ENCODE results near the gene MRTFA. TPM values are rescaled to one million over a fixed set of nuclear protein-coding genes. Genes with fewer than 3 reads are reported as not detected.
"Not testable (repeated sequence)": the region's sequence is repeated elsewhere in the genome, so short reads cannot be mapped to it uniquely, and the experiment has no call there.

The MRTFA gene
- polyA plus RNA-seq, 3 donors, result 15.3 to 19.7 (median 15.8) TPM

DNA sequence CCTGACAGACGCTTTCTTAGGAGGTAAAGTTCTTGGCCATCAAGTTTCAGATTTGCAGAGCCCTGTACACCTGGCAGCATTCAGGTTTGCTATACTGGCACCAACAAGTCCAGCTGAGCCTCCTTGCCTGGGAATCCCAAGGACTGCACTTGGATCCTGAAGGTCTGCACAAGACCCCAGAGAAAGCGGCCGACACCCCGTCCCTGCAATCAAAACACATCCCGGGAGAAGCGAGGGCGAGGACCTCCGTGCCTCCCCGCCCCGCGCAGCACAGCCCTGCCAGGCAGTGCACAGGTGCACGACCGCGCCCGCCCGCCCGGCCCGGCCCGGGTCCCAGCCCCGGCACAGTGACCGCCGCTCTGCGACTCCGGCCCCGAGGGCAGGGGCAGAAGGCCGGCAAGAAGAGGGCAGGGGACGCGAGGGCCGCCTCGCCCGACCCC lies 559 bp downstream of the MRTFA start:
- 0 to 2% (median 1%) methylated on average over 12 to 31 of the region's 31 CpGs for WGBS, 3 donors
- peak overlapping the region; percentile 28 for H3K27ac ChIP-seq (ENCODE audit: low read depth, low read length)

DNA sequence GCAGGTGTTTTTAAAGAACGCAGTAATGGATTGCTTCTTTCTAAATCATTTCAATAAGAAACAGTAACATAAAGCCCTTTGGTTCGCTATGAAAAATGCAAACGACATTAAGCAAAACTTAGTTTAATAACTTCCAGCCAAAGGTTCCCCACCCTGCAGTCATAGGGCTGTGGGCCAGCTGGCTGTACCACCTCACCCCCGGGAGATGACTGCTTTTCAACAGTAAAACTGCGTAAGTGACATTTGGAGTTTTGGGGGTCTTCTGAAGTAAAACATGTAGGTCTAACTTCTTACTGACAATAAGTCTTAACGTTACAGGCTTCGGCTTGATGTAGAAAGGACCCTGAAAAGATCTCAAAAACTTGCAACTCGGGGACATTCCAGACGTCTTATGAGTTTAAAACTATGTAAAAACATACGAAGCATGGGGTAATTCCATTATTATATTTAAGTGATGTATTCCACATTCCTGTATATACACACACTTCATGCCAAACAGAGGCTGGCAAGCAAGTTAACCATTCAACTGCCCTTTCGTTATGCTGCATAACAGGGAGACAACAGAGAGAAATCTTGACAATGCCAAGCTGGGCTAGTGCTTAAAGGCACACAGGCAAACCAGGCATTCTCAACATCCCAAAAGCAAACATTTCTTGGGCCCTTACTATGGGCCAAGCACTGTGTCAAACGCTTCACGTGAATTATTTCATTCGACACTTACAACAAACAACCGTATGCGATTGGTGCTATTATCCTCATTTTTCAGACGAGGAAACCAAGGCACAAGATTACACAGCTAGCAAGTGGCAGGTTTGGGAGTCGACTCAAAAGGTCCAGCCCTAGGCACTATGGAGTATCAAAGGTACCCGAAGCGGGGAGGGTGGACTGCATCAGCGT lies 1.2 kb downstream of the MRTFA start:
- peak overlapping the region; percentile 72 for H3K27ac ChIP-seq (ENCODE audit: low read depth, low read length)
- 21 to 39% (median 38%) methylated on average over 21 of the region's 21 CpGs for WGBS, 3 donors

DNA sequence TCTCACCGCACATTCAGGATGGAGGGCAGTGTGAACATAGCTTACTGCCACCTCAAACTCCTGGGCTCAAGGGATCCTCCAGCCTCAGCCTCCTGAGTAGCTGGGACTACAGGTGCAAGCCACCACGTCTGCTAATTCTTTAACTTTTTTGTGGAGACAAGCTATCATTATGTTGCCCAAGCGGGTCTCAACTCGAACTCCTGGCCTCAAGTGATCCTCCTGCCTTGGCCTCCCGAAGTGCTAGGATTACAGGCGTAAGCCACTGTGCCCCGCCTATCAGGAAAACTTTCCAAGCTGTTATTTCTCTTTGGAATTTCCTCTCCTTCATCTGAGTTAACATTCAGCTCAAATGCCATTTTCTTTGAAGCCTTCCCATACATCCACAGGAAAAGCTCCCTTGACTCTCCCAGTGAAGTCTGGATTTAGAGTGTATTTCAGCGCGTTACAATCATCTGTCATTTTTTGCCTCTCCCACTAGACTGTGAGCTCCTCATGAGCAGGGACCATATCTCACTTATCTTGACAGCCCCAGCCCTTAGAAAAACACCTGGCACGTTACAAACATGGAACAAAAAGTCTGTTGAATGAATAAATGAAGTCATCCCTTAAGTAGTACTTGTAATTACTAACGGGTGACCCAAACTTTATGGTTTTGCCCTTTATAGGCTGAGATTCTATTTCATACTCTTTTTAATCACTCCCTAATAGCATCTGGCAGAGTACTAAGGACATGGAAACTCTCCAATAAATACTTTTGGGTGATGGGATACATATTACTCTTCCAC lies 2.2 kb downstream of the MRTFA start:
- 69 to 79% (median 72%) methylated on average over 11 of the region's 11 CpGs for WGBS, 3 donors
- no peak overlapping the region for H3K27ac ChIP-seq (ENCODE audit: low read depth, low read length)

DNA sequence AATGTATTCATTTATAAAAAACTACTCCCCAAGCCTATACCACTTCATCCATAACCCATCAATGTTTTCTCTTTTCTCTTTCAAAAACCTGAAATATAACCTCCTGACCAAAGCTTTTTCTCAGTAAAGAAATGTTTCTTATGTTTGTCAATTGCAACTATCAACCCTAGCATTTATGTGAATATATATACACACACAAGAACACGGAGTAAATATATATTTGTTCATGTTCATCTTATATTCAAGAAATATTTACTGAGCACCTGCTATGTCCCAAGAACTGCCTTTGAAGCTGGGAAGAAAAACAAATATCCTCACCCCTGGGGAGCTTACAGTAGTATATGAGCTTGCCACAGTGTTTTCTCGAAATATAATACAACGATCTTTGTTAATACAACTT lies 3.5 kb downstream of the MRTFA start:
- no peak overlapping the region for H3K27ac ChIP-seq (ENCODE audit: low read depth, low read length)
- 94 to 98% (median 95%) methylated on average over 3 of the region's 3 CpGs for WGBS, 3 donors

DNA sequence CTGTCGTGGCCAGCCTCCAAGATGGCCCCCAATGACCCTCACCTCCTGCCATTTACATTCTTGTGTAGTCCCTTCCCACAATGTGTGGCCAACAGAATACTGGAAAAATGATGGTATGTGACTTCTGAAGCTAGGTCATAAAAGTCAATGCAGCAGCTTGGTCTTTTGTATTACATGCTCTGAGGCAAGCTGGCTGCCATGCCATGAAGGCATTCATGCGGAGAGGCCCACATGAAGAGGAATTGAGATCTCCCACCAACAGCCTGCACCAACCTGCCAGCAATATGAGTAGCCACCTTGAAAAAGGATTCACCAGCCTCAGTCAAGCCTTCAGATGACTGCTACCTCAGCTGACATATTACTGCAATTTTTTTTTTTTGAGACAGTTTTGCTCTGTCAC lies 4.6 kb downstream of the MRTFA start:
- H3K27ac ChIP-seq (ENCODE audit: low read depth, low read length), result no peak overlapping the region
- 96 to 97% (median 96%) methylated on average over 2 of the region's 2 CpGs for WGBS, 3 donors

DNA sequence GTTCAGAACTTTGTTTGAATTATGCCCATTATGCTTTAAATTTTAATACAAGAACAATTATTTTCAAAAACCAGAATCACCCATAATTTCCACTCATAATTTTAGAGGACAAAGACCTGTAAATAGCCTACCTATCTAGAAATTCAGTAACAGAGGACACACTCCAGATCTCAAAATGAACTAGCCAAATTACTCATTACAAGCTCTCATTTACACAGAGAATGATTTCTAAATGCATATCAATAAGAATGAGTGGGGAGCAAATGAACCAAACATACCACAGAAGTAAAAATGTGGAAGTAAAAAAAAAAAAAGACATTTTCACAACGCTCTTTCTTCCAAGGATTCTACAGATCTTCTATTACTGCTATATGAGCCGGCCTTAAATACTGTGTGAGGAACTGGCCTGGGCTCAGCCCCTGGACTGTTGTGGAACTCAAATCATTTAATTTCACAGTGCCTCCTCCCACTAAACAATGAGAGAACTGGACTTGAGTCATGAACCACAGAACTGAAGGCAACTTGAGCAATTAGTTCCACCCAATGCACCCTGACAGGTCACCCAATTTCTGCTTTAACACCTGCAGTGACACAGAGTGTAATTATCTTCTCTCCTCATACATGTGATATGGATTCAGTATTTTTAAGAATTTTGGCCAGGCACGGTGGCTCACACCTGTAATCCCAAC lies 8.0 kb downstream of the MRTFA start:
- H3K27ac ChIP-seq (ENCODE audit: low read depth, low read length), result no peak overlapping the region
- 64 to 89% (median 80%) methylated on average over 3 of the region's 3 CpGs for WGBS, 3 donors

DNA sequence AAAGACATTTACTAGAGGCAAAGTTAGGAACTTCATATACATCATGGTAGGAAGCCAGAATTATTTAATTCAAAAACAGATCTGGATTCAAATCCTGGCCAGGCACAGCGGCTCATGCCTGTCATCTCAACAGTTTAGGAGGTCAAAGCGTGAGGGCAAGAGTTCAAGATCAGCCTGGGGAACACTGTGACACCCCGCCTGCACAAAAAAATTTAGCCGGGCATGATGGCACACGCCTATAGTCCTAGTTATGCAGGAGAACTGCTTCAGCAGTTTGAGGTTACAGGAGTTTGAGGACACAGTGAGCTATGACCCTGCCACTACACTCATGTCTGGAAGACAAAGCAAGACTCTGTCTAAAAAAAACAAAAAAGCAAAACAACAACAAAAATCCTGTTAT lies 8.9 kb downstream of the MRTFA start:
- WGBS, 3 donors, result 91 to 95% (median 92%) methylated on average over 5 of the region's 5 CpGs
- no peak overlapping the region for H3K27ac ChIP-seq (ENCODE audit: low read depth, low read length)

DNA sequence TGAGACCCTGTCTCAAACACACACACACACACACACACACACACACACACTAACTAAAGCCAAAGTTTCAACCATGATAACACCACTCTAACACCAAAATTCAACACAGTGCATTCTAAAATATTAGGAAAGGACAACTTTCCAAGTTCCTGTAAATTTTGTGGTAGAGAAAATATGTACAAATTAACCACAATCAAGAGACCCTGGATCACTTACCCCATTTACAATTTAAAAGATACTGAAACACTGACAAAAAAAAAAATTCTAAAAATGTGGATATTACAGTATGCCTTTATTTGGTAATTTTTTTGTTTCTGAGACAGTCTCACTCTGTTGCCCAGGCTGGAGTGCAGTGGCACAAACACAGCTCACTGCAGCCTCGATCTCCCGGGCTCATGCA lies 9.7 kb downstream of the MRTFA start:
- no peak overlapping the region for H3K27ac ChIP-seq (ENCODE audit: low read depth, low read length)
- 90 to 96% (median 95%) methylated on average over 2 of the region's 2 CpGs for WGBS, 3 donors

DNA sequence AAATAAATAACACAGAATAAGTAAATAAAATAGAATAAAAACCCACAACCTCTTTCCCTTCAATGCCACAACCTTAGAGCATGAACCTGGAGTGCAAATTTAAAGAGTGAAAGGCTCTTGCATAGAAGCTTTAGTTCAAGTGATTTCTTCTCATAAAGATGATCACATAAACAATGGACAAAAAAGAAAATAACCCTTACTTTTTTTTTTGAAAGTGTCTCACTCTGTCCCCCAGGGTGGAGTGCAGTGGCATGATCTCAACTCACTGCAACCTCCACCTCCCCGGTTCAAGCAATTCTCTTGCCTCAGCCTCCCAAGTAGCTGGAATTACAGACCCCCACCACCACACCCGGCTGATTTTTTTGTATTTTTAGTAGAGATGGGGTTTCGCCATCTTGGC lies 10.7 kb downstream of the MRTFA start:
- H3K27ac ChIP-seq (ENCODE audit: low read depth, low read length), result not testable (repeated sequence)
- 94 to 96% (median 95%) methylated on average over 3 of the region's 3 CpGs for WGBS, 3 donors

DNA sequence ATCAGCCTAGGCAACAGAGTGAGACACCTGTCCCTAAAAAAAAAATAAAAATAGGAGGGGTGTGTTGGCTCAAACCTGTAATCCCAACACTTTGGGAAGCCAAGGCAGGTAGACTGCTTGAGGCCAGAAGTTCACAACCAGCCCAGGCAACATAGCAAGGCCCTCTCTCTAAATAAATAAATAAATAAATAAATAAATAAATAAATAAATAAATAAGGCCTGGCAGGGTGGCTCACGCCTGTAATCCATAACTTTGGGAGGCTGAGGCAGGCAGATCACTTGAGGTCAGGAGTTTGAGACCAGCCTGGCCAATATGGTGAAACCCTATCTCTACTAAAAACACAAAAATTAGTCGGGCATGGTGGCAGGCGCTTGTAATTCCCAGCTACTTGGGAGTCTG lies 11.2 kb downstream of the MRTFA start:
- WGBS, 3 donors, result 94 to 97% (median 95%) methylated on average over 3 of the region's 3 CpGs

DNA sequence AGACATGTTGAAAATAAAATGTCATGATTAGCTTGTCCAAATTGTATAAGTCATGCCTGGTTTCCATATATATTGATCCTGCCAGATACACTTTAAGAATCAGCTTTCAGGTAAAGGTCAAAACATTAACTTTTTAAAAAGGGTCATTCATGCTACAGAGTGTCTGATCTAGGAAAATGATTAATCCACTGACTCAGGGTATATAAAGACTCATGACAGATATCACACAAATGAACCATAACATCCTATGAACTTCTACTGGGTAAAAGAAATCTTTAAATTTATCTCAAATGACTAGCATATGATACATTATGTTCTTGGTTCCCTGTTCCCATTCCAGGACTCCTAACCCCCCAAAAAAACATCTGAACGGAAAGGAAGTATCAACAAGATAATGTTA lies 11.7 kb downstream of the MRTFA start:
- H3K27ac ChIP-seq (ENCODE audit: low read depth, low read length), result no peak overlapping the region
- 91 to 98% (median 98%) methylated on average over 1 of the region's 1 CpG for WGBS, 3 donors

More for the DNA sequence above, 11.2 kb downstream of the MRTFA start:
- H3K27ac ChIP-seq (ENCODE audit: low read depth, low read length), result not testable (repeated sequence)

DNA sequence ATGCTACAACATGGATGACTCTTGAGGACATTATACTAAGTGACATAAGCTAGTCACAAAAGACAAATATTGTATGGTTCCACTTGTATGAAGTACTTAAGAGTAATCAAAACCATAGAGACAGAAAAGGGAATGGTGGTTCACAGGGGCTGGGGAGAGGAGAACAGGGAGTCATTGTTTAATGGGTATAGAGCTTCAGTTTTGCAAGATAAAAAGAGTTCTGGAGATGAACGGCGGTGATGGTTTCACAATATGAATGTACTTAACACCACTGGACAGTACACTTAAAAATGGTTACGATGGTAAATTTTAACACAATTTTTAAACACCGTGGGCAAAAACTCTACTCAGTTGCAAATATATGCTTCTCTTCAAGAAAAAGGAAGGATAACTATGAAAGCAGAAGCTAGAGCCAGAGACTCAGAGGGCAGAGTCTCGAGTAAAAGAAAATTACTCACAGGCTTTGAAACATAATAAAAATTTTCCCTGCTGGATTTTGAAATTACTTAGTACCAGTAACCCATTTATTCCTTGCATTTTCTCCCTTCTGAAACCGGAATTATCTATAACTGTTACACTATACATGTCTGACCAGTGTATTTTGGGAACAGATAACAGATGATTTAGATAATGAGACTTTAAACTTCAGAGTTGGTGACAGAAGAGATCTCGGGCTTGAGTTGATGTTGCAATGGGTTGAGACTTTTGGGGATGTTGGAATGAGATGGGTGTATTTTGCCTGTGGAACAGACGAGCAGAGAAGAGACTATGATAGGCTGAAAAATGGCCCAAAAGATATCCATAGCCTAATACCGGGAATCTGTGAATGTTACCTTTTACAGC lies 15.0 kb downstream of the MRTFA start:
- H3K27ac ChIP-seq (ENCODE audit: low read depth, low read length), result no peak overlapping the region
- WGBS, 3 donors, result 61 to 91% (median 71%) methylated on average over 9 of the region's 9 CpGs

DNA sequence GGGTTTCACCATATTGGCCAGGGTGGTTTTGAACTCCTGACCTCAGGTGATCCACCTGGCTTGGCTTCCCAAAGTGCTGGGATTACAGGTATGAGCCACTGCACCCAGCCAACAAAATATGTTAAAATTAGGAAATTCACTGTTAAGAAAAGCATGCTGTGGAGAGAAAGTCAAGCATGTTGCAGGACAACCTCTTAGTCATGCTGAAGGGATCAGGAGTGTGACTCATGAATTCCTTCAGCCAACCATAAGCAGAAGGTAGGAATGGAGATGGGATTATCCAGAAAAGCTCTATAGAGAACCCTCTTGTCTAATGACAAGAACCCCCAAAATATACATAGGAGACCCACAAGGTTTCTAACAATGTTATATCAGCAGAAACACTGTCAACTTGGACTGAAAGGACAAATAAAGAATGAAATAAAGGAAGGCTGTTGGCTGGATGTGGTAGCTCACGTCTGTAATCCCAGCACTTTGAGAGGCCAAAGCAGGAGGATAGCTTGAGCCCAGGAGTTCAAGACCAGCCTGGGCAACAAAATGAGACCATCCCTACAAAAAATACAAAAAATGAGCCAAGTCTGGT lies 16.0 kb downstream of the MRTFA start:
- 86 to 95% (median 88%) methylated on average over 1 of the region's 1 CpG for WGBS, 3 donors

DNA sequence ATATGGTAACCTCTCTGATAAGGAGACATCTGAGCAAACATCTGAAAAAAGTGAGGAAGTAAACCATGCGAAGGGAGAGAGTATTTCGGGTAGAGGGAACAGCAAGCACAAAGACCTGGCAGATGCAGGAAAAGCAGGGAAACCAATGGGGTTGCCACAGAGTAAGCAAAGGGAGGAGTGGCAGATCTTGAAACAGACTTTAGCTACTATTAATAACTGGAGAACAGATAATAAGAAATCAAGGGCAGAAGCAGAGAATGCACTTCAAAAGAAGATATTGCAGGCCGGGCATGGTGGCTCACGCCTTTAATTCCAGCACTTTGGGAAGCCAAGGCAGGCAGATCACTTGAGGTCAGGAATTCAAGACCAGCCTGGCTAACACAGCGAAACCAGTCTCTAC lies 18.1 kb downstream of the MRTFA start:
- no peak overlapping the region for H3K27ac ChIP-seq (ENCODE audit: low read depth, low read length)
- 91 to 96% (median 93%) methylated on average over 5 of the region's 5 CpGs for whole genome bisulfite sequencing, 3 donors

More for the DNA sequence above, 16.0 kb downstream of the MRTFA start:
- H3K27ac ChIP-seq (ENCODE audit: low read depth, low read length), result no peak overlapping the region

DNA sequence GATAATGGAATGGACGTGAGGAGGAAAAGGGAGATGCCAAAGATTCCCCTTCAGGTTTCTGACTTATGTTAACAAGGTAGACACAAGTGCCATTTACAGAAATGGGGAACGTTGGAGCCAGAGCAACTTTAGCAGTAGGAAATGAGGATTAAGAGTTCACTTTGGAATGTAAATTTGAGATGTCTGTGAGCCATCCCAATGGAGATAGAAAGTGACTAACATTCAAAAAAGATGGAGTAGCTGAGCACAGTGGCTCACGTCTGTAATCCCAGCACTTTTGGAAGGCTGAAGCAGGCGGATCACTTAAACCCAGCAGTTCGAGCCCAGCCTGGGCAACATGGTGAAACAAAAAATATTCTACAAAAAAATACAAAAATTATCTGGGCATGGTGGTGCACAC lies 19.9 kb downstream of the MRTFA start:
- H3K27ac ChIP-seq (ENCODE audit: low read depth, low read length), result no peak overlapping the region
- 76 to 89% (median 86%) methylated on average over 5 of the region's 5 CpGs for WGBS, 3 donors

DNA sequence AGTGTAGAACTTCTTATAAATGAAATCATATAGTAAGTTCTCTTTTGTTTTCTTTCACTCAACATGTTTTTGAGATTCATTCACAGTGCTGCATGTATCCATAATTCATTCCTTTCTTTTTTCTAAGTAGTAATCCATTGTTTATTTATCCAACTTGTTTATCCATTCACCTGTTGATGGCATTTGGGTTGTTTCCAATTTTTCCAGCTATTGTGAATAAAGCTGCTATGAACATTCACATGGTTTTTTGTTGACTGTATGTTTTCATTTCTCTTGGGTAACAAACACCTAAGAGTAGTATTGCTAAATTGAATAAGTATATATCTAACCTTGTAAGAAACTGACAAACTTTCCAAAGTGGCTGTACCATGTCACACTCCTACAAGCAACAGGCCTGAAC lies 23.5 kb downstream of the MRTFA start:
- H3K27ac ChIP-seq (ENCODE audit: low read depth, low read length), result no peak overlapping the region

DNA sequence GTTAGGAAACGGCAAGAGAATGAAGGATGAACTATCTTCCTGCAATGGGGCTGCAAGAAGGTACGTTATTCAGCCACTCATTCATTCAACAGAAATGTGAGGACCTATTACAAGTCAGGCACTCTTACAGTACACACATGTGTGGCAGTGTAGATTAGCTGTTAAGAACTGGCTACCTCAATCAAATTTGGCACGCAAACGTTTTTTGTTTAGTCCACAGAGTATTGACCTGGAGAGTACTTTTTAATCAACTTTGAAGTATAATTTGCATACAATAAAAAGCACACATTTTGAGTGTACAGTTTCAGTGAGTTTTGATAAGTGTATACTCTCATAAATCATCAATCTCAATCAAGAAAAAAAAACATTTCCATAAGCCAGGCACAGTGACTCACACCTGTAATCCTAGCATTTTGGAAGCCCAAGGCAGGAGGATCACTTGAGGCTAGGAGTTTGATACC lies 24.2 kb downstream of the MRTFA start:
- WGBS, 3 donors, result 41 to 76% (median 63%) methylated on average over 4 of the region's 4 CpGs
- no peak overlapping the region for H3K27ac ChIP-seq (ENCODE audit: low read depth, low read length)

DNA sequence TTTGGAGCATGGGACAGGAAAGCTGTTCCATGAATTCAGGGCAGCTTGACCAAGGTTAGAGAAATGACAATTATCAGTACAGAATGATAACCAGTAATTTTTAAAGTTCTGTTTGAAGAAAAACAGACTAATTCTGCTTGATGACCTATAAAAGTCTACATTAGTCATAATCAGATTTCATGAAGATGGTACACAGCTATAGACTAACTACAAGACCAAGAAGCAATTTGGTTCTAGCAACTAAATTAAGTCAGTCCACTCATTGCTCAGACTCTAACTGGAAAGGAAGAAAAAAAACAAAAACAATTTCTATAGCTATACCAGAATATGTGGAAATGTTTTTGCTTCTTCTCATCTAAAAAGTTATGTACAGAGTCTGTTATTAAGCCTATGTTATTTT lies 24.9 kb downstream of the MRTFA start:
- H3K27ac ChIP-seq (ENCODE audit: low read depth, low read length), result no peak overlapping the region
